ENCODE measurements around the gene CNNM3.

DNA sequence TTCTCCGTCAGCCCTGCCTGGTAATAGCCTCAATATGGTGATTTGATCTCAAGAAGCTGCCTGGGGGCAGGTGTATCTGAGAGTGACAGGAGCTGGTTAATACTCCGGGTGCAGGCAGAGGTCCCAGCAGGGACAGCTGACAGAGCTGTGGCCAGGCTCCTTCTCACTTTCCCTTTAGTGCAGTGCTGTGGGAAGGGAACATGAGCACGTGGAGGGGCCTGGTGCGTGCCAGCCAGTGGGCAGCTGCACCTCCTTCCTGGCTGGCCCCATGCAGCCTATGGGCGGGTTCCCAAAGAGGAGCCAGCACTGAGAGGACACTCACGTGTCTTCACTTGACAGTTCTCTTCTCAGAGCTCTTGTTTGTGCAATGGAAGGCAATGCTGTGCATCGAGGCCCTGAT is 46.3 kb upstream of the CNNM3 start:
- TF ChIP-seq, protein P1, sequence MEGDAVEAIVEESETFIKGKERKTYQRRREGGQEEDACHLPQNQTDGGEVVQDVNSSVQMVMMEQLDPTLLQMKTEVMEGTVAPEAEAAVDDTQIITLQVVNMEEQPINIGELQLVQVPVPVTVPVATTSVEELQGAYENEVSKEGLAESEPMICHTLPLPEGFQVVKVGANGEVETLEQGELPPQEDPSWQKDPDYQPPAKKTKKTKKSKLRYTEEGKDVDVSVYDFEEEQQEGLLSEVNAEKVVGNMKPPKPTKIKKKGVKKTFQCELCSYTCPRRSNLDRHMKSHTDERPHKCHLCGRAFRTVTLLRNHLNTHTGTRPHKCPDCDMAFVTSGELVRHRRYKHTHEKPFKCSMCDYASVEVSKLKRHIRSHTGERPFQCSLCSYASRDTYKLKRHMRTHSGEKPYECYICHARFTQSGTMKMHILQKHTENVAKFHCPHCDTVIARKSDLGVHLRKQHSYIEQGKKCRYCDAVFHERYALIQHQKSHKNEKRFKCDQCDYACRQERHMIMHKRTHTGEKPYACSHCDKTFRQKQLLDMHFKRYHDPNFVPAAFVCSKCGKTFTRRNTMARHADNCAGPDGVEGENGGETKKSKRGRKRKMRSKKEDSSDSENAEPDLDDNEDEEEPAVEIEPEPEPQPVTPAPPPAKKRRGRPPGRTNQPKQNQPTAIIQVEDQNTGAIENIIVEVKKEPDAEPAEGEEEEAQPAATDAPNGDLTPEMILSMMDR (IDR thresholded peaks at IDR 0.05; ENCODE audit: low read depth, low read length, missing input control), result no peak
- TF ChIP-seq, protein P2, sequence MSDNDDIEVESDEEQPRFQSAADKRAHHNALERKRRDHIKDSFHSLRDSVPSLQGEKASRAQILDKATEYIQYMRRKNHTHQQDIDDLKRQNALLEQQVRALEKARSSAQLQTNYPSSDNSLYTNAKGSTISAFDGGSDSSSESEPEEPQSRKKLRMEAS (IDR thresholded peaks at IDR 0.05), result no peak
- no peak for TF ChIP-seq JUND (IDR thresholded peaks at IDR 0.05)
- TF ChIP-seq, protein P3, sequence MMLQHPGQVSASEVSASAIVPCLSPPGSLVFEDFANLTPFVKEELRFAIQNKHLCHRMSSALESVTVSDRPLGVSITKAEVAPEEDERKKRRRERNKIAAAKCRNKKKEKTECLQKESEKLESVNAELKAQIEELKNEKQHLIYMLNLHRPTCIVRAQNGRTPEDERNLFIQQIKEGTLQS (IDR thresholded peaks at IDR 0.05), result no peak

All from liver (tissue), 3 donors.